Psoas muscle (tissue), 8 donors: Measurements from ENCODE around the gene OPALIN. TPM values are rescaled to one million over a fixed set of nuclear protein-coding genes. Genes with fewer than 3 reads are reported as not detected.

Experiments used
- ATAC-seq, 4 donors: fragments of 200-7000 bp; cut with Tn5 transposase; one replicate each; pipeline ENCODE4 v1.9.1; 2020; ENCODE audit warnings: moderate library complexity in 3 of 4, mild to moderate bottlenecking in 2 of 4
- DNase-seq, 2 donors: peaks; one replicate each; pipeline ENCODE4 v3.0.0-alpha.2; 2020
- H3K27ac ChIP-seq: fragments of 200-600 bp; one replicate; pipeline ENCODE4 v1.8.0; 2022
- H3K27me3 ChIP-seq, 3 donors: fragments of 200-600 bp in 1 of 3; one replicate each; pipeline versions ENCODE4 v1.6.1 to v1.8.0; 2013 to 2022; ENCODE audit warnings: low read length in 2 of 3, mild to moderate bottlenecking in 2 of 3, moderate library complexity in 1 of 3; ENCODE audit not compliant: insufficient read depth in 3 of 3
- H3K36me3 ChIP-seq, 2 donors: fragments of 200-600 bp in 1 of 2; one replicate each; pipeline versions ENCODE4 v1.6.1 to v1.8.0; 2013 to 2022; ENCODE audit warnings: low read depth in 1 of 2, mild to moderate bottlenecking in 1 of 2, moderate library complexity in 1 of 2; ENCODE audit not compliant: insufficient read depth in 1 of 2
- H3K4me1 ChIP-seq: fragments of 200-600 bp; one replicate; pipeline ENCODE4 v1.8.0; 2022
- H3K4me3 ChIP-seq: fragments of 200-600 bp; one replicate; pipeline ENCODE4 v1.8.0; 2022; ENCODE audit warnings: mild to moderate bottlenecking
- H3K9me3 ChIP-seq: fragments of 200-600 bp; one replicate; pipeline ENCODE4 v1.8.0; 2022
- WGBS, 3 donors: extraction: QIAGEN DNeasy Blood & Tissue Kit; methylation state at CpG; one replicate each; pipeline versions ENCODE4 v1.1.6 to v1.1.7; 2013; 5-methylcytosine and 5-hydroxymethylcytosine counted together
- intact Hi-C, 2 donors: fragments of 100-400 bp; cut with DNase I; formaldehyde crosslinking; loops; one replicate each; pipeline versions ENCODE4 v1.11.0 to v1.14.2; 2022
- polyA plus RNA-seq, 3 donors: library from polyadenylated mRNA; stranded (reverse); fragments of 200-250 nt; gene quantifications; one replicate each; pipeline ENCODE4 v1.2.3, GENCODE V29; 2013
- total RNA-seq, 4 donors: library from RNA; stranded (reverse); fragmentation: NEBNext Ultra II Directional in 2 of 4; extraction: Animal tissue kit (Norgen Biotek cat#: 25700) in 2 of 4; gene quantifications; one replicate each; pipeline versions ENCODE4 v1.2.1 to v1.2.4, GENCODE V29; 2021 to 2023
- TF ChIP-seq, protein P1 (sequence below): fragments of 200-600 bp; IDR thresholded peaks from one replicate; pipeline ENCODE4 v1.8.0; 2022; ENCODE audit warnings: antibody characterized with exemption
- donor health status: healthy with polysubstance abuse.
- donor health status: DM: no; HTN: no; CAD: no; lungs with moderate emphysema.
- donor health status: Bipolar disorder and iron deficiency.
- donor health status: healthy.
- donor health status: DM: yes; HTN: yes; CAD: no.
- donor health status: DM: no; HTN: no; CAD: no.
- donor health status: DM: no; HTN: no; CAD: no.
- donor health status: DM: yes; HTN: yes; CAD: no.

Gene OPALIN
- total and polyA plus RNA-seq, 7 donors: 0.17 TPM; not detected in 6

GRCh38 chr10:96387161-96387560 is 28.4 kb upstream of the OPALIN start:
- ATAC-seq: no peak
- Histone ChIP-seq H3K27ac (no peak overlapping the region), H3K9me3 (no peaks in the 10 kb centered on the region), H3K4me3 (no peak overlapping the region), H3K36me3 (no peaks in the 10 kb centered on the region), H3K4me1 (peaks cover 13% of the 10 kb centered on the region), H3K27me3 (peaks cover 0 to 2% (median 0%) of the 10 kb centered on the region in 3 donors)
- TF ChIP-seq, protein P1, sequence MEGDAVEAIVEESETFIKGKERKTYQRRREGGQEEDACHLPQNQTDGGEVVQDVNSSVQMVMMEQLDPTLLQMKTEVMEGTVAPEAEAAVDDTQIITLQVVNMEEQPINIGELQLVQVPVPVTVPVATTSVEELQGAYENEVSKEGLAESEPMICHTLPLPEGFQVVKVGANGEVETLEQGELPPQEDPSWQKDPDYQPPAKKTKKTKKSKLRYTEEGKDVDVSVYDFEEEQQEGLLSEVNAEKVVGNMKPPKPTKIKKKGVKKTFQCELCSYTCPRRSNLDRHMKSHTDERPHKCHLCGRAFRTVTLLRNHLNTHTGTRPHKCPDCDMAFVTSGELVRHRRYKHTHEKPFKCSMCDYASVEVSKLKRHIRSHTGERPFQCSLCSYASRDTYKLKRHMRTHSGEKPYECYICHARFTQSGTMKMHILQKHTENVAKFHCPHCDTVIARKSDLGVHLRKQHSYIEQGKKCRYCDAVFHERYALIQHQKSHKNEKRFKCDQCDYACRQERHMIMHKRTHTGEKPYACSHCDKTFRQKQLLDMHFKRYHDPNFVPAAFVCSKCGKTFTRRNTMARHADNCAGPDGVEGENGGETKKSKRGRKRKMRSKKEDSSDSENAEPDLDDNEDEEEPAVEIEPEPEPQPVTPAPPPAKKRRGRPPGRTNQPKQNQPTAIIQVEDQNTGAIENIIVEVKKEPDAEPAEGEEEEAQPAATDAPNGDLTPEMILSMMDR: no peak
- intact Hi-C loops: no loop called here
- 79 to 84% (median 81%) methylated on average over 2 of the region's 2 CpGs for WGBS, 3 donors
- no peak for DNase-seq

DNA sequence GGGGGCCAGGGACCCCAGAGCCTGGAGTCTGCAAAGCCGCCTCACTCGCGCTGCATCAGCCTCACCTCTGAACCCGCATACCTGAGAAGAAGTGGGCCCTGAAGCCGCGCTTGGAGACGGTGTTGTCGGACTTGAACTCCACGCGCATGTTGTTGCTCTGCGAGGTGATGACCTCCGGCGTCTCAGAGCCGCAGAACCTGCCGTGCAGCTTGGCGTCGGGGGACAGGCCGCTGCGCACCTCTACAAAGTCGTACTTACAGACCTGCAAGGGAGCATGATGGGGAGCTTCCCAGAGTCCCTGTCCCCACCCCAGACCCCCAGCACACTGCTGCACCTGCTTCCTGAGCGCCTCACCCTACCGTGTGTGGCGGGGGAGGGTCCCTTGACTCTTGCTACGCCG is 25.7 kb upstream of the OPALIN start:
- H3K27me3 ChIP-seq: peaks cover 0 to 2% (median 0%) of the 10 kb centered on the region in 3 donors
- TF ChIP-seq, protein P1: no peak
- 76 to 79% (median 78%) methylated on average over 25 of the region's 25 CpGs for WGBS, 3 donors
- H3K9me3 ChIP-seq: no peaks in the 10 kb centered on the region
- no peak overlapping the region for H3K27ac ChIP-seq
- intact Hi-C loops: no loop called here
- no peaks in the 10 kb centered on the region for H3K36me3 ChIP-seq
- no peak for DNase-seq
- H3K4me3 ChIP-seq: no peak overlapping the region
- peaks cover 1% of the 10 kb centered on the region for H3K4me1 ChIP-seq
- ATAC-seq: no peak

DNA sequence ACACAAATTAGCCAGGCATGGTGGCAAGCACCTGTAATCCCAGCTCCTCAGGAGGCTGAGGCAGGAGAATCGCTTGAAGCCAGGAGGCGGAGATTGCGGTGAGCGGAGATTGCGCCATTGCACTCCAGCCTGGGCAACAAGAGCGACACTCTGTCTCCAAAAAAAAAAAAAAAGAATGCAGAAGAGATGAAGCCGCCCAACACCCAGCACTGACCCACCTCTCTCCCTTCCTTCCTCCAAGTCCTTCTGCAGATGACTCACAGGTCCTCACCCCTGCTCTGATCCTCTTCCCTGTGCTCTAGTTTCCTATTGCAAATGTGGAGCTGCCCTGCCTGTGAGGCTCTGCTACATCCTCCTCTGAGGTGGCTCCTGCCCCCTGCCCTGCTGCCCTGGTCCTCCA is 22.0 kb upstream of the OPALIN start:
- TF ChIP-seq, protein P1: no peak
- intact Hi-C loops: no loop called here
- DNase-seq (no peak), ATAC-seq (no peak)
- 90 to 96% (median 93%) methylated on average over 7 of the region's 7 CpGs for WGBS, 3 donors
- Histone ChIP-seq H3K27me3 (no peaks in the 10 kb centered on the region), H3K9me3 (no peaks in the 10 kb centered on the region), H3K4me1 (no peaks in the 10 kb centered on the region), H3K36me3 (no peaks in the 10 kb centered on the region), H3K27ac (no peak overlapping the region), H3K4me3 (no peak overlapping the region)

GRCh38 chr10:96379758-96380157 is 21.0 kb upstream of the OPALIN start:
- intact Hi-C loops: loop anchor here in 1 of 2 donors (5.0 kb wide), 1 partner anchor 133 kb away; the partner anchor contains the start of gene TLL2
- H3K4me1 ChIP-seq: no peaks in the 10 kb centered on the region
- H3K36me3 ChIP-seq: no peaks in the 10 kb centered on the region
- TF ChIP-seq, protein P1: no peak
- DNase-seq (no peak), ATAC-seq (no peak)
- no peak overlapping the region for H3K4me3 ChIP-seq
- no peaks in the 10 kb centered on the region for H3K9me3 ChIP-seq
- no peak overlapping the region for H3K27ac ChIP-seq
- H3K27me3 ChIP-seq: no peaks in the 10 kb centered on the region
- WGBS, 3 donors: 67 to 81% (median 76%) methylated on average over 8 of the region's 8 CpGs

GRCh38 chr10:96378741-96379140 is 19.9 kb upstream of the OPALIN start:
- no peak for DNase-seq
- Histone ChIP-seq H3K27ac (no peak overlapping the region), H3K4me3 (no peak overlapping the region), H3K4me1 (no peaks in the 10 kb centered on the region), H3K27me3 (no peaks in the 10 kb centered on the region), H3K9me3 (no peaks in the 10 kb centered on the region), H3K36me3 (no peaks in the 10 kb centered on the region)
- intact Hi-C loops: loop anchor here in 1 of 2 donors (5.0 kb wide), 1 partner anchor 134 kb away; the partner anchor contains the start of gene TLL2
- 90 to 94% (median 92%) methylated on average over 15 of the region's 15 CpGs for WGBS, 3 donors
- ATAC-seq: no peak
- TF ChIP-seq, protein P1: no peak
